GM13977 (cell line): Measurements from ENCODE around the gene EFCAB8.
A peak's percentile ranks its signal among the peaks of the same experiment; 100 is the strongest.
"Not testable (repeated sequence)": the region's sequence is repeated elsewhere in the genome, so short reads cannot be mapped to it uniquely, and the experiment has no call there.

Source experiments
- DNase-seq: peaks from one replicate; pipeline ENCODE4 v3.0.0; 2012; ENCODE audit warnings: low spot score
- CTCF ChIP-seq: IDR thresholded peaks from 2 replicates; pipeline ENCODE4 v1.5.1; 2012; ENCODE audit warnings: mild to moderate bottlenecking, control low read depth; ENCODE audit not compliant: insufficient read depth; ENCODE audit errors: extremely low read depth, missing control alignments
- in situ Hi-C: fragments of 300-500 bp; cut with MboI; formaldehyde crosslinking; loops from one replicate; pipeline ENCODE4 v1.12.0; 2022; ENCODE audit warnings: low sequenced_read_pairs, low pct_unique_long_range_greater_than_20kb, mixed read lengths, inconsistent platforms; ENCODE audit not compliant: unreplicated experiment

The EFCAB8 gene

GRCh38 chr20:32896521-32897280 lies 38.0 kb downstream of the EFCAB8 start:
- in situ Hi-C loops, result no loop called here
- DNase-seq, result no peak
- no peak for TF ChIP-seq CTCF

- in situ Hi-C loops, result no loop called here
- no peak for TF ChIP-seq CTCF
- no peak for DNase-seq
These were observed 40.0 kb downstream of the EFCAB8 start for GRCh38 chr20:32898729-32899128.

- in situ Hi-C loops, result no loop called here
- TF ChIP-seq CTCF, result peak; percentile 91
- DNase-seq, result peak; percentile 78
These were observed 44.0 kb downstream of the EFCAB8 start for GRCh38 chr20:32902456-32903420.

- DNase-seq, result no peak
- in situ Hi-C loops, result no loop called here
- no peak for TF ChIP-seq CTCF
These were observed 45.0 kb downstream of the EFCAB8 start for GRCh38 chr20:32903666-32904175.

GRCh38 chr20:32904678-32905077 lies 46.0 kb downstream of the EFCAB8 start:
- DNase-seq, in situ Hi-C loops: not testable (repeated sequence)

GRCh38 chr20:32906200-32906599 lies 47.5 kb downstream of the EFCAB8 start:
- no peak for TF ChIP-seq CTCF
- in situ Hi-C loops, result no loop called here
- DNase-seq, result no peak

GRCh38 chr20:32906871-32907495 lies 48.3 kb downstream of the EFCAB8 start:
- DNase-seq, result no peak
- in situ Hi-C loops, result no loop called here
- no peak for TF ChIP-seq CTCF
